Activated gamma-delta T cell treated with anti-CD3 and anti-CD28 coated beads, Interleukin-2, amount 50 U/mL, for 16 hours (primary cell): ENCODE measurements around the gene KANSL1L.
A peak's percentile ranks its signal among the peaks of the same experiment; 100 is the strongest.
"Not testable (repeated sequence)": the region's sequence is repeated elsewhere in the genome, so short reads cannot be mapped to it uniquely, and the experiment has no call there.

ENCODE experiments used
- DNase-seq: peaks from one replicate; pipeline ENCODE4 v3.0.0-alpha.2; 2020; ENCODE audit warnings: low read depth

KANSL1L gene, protein sequence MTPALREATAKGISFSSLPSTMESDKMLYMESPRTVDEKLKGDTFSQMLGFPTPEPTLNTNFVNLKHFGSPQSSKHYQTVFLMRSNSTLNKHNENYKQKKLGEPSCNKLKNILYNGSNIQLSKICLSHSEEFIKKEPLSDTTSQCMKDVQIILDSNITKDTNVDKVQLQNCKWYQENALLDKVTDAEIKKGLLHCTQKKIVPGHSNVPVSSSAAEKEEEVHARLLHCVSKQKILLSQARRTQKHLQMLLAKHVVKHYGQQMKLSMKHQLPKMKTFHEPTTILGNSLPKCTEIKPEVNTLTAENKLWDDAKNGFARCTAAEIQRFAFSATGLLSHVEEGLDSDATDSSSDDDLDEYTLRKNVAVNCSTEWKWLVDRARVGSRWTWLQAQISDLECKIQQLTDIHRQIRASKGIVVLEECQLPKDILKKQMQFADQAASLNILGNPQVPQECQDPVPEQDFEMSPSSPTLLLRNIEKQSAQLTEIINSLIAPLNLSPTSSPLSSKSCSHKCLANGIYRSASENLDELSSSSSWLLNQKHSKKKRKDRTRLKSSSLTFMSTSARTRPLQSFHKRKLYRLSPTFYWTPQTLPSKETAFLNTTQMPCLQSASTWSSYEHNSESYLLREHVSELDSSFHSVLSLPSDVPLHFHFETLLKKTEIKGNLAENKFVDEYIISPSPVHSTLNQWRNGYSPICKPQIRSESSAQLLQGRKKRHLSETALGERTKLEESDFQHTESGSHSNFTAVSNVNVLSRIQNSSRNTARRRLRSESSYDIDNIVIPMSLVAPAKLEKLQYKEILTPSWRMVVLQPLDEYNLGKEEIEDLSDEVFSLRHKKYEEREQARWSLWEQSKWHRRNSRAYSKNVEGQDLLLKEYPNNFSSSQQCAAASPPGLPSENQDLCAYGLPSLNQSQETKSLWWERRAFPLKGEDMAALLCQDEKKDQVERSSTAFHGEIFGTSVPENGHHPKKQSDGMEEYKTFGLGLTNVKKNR

DNA sequence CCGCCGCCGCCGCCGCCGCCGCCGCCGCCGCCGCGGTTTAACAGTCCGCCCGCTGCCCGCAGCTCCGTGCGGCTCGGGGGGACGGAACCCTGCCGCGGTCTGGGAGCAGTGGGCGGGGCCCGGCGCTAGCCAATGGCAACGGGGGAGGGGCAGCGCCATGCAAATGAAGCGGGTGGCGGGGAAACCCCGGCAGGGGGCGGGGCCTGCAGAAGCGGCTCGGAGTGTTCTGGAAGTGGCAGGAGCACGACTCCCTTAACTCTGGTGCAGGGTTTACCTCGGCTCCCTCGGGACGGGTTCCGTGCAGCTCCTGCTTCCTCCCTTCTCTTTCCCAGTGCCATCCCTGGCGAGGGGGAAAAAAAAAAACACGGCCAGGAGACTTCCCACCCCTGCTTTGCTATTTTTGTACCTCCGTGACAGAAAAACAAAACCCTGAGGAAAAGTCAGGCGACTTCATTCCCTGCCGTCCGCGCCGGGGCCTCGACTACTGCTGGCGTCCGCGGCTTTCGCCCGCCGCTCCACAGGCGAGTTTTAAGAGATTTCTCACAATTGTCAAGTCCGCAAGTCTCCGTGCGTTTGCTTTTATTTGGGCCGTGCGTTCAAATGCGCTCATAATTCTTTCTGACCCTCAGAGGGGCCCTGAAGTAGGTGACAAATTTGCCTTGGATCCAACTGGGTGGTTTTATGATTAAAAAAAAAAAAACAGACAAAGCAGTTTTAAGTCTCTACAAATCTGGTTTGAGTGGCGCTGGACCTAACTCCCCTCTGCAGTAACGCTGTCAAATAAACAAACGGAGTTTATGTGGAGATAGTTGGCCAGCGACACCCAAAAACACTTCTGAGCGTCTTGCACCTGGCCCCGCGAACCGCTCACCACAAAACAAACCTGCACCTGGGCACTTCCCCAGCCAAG, at the start of gene KANSL1L:
KANSL1L (minus strand) TSS at position 101 of the 910 bp plus-strand sequence. CDS start 16,827 bp downstream, outside the sequence.
- peak; percentile 94 for DNase-seq

DNA sequence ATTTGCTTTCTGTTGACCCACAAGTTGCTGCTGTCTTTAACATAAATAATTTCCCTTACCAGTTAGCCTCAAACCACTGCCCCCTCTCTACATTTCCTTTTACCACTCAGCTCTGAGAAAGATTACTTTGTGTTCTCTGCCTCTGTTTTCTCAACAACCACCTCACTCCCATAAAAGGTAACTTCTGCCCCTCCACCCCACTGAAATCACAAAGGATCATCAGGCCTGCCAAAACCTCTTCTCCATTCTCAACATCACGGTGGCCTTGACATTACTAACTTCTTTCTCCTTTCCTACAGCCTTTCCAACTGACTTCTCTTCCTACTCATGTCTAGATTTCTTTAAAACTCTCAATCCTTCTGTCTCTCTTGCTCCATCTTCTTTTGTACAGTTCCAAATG, 43.9 kb upstream of the KANSL1L start:
- DNase-seq, result no peak

DNA sequence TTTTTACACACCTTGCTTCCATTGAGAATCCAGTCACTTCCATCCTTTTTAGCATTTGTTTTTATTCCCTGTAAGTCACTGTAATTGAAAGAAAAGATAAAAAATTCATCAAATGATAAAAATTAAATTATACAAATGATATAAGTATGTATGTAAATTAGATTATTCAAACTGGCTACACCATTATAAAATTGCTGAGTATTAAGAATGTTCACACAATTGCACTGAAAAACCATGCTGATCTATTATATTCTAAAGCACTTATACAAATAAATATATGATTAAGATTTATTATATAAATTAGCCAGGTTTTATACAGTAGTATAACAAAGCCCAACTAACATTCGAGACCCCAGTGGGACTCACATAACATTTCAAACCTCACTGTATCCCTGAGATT, 39.0 kb upstream of the KANSL1L start:
- DNase-seq, result no peak

DNA sequence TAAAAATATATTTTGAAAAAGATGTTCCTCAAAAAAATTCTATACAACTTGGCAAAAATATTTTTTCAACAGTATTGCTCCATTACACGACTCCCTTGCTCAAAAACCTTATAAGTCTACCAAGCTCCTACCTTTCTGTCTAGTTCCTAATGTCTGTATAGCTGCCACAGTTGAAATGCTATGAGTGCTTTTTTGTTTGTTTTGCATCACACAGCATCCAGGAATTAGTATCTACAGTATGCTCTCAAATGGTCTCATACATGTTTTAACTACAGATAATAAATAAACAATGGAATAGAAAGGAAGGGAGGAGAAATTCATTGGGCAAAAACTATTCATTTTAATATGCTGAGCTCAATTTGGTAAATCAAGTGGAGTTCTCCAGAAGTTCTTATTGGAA, 36.7 kb upstream of the KANSL1L start:
- DNase-seq, result no peak

DNA sequence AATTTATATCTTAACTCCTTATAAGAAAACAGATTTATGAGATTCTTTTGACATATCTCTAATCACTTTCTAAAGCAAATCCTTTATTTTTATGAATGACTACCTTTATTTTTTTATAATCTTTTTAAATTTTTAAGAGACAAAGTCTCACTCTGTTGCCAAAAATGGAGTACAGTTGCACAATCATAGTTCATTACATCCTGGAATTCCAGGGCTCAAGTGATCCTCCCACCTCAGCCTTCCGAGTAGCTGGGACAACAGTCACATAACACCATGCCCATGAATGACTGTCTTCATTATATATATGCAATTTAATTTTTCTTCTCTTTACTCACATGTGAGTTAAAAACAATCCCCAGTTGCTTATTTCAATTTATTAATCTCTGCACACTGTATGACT, 32.3 kb upstream of the KANSL1L start:
- no peak for DNase-seq

DNA sequence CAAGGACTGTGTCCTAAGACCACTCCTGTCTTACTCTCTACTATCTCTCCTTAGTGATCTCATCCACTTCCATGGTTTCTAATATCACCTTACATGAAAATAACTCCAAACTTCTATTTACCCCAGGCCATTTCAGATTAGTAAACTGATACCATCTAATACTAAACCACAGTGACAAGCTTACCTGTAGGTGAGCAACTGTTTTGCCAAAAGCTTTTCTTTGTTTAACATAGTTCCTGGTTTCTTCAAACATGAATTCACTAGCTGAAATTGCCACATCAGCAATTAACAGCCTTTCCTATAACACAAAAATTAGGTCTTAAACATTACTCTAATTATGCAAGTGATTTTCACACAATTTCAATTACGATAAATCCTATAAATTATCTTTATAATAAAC, 31.9 kb upstream of the KANSL1L start:
- no peak for DNase-seq

DNA sequence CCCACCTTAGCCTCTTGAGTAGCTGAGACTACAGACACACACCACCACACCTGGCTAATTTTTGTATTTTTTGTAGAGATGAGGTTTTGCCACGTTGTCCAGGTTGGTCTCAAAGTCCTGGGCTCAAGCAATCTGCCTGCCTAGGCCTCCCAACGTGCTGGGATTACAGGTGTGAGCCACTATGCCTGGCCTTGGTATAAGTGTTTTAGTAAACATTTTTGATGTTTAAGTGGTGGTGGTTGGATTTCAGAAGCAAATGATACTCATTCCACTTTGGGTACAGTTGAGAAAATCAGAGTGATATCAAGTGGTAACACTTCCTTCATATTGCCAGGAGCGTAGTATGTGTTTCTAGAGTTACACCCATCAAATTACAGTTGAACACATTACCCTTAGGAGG, 28.6 kb upstream of the KANSL1L start:
- no peak for DNase-seq

DNA sequence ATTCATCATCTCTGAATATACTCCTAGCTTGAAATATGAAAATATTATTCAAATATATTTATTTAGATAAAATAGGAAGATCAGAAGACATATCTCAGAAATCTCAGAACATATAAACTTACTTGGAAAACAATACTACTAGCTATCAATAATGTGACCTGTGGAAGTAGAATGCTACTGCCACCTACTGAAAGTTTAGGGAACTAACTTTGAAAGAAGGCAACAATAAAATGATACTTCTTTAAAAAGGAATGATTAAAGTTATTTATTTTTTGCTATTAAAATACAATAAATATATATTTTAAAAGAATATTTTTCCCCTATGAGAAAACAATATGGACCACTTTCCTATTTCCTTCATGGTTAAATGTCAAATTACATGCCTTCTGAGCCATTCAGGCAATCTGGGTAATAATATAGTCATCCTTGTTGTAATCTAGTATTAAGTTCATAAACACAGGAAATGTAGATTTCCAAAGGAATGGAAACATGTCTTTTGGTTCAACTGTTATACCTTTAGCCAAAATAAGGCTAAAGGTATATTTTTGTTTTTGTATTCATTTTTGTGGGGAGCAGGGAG, 28.1 kb upstream of the KANSL1L start:
- DNase-seq, result no peak

DNA sequence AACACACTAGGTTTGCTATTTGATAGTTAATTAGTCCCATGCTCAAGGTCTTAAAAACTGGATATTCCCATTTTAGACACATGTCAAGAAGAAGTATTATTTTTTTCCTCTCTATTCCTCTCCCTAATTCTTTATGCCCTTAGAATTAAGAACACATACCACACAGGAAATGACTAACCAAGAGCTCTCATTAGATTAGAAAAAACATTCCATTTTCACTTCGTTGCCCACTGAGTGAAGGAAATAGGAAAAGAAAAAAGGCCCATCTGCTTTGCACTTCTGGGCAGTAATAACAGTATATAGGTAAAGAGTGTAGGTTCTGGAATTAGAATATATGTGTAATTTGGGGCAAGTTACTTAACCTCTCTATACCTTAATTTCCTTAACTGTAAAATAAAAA, 27.1 kb upstream of the KANSL1L start:
- DNase-seq, result no peak

DNA sequence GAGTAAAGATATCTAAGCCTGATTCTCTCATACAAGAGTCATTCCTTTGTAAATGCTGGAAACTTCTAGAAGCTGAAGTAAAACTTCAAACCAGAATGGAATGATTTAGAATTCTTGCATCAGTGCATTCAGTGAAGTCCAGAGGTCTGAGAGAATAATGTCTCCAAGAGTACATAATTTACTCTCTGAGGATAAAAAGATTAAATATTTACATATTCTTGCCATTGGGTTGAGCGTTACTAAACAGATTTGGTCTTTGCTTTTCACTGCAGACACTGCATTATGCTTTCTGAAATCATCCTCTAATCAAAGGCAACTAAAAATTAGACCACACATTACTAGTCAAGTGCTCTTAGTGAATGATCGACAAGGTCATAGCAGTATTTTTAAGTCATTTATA, 26.5 kb upstream of the KANSL1L start:
- no peak for DNase-seq

DNA sequence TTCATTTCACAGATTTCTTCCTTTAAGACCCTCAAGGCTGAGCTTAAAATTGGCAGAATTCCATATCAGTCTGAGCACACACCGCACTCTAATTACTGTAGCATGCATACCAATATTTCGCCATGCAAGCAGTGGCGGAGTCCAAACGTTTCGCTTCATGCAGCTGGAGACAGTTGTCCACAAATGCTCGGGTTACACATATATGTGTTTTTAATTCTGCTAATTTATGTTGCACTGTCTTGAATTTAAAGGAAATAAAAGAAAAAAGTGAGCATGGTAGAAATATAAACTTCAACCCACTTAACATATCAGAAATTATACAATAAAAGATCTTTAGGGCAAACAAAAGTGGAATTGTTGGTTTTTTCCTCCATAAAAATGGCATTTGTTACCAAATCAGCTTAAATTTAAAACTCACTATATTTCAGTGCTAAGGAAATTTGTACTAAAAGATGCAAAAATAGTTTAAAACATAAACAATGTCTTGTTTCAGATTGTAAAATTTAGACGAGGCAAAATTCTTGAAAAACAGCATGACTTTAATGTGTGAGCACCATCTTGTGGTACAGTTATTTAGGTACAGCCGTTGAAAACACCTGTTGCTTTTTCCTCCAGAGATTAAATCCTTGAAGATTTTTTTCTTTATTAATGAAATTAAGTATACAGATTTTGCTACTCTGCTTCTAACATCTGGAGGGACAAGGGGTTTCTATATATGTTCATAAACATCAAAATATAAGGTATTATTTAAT, 24.1 kb upstream of the KANSL1L start:
- DNase-seq, result no peak

DNA sequence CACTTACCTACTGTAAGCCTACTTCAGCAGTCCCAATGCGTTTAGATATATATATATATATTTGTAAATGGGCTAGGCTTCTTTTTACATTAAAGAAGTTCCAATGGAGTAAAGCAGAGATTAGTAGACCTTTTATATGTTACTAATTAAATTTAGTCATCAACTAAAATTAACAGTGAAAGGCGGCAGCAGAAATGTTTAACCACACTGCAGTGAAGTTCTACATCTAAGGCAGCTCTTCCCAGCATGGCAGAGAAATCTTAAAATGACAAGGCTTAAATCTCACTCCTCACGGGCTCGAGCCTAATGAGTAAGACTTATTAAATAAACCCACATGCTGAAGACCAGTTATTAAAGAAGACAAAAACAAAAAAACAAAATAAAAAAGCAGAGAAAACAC, 19.1 kb upstream of the KANSL1L start:
- DNase-seq, result no peak

DNA sequence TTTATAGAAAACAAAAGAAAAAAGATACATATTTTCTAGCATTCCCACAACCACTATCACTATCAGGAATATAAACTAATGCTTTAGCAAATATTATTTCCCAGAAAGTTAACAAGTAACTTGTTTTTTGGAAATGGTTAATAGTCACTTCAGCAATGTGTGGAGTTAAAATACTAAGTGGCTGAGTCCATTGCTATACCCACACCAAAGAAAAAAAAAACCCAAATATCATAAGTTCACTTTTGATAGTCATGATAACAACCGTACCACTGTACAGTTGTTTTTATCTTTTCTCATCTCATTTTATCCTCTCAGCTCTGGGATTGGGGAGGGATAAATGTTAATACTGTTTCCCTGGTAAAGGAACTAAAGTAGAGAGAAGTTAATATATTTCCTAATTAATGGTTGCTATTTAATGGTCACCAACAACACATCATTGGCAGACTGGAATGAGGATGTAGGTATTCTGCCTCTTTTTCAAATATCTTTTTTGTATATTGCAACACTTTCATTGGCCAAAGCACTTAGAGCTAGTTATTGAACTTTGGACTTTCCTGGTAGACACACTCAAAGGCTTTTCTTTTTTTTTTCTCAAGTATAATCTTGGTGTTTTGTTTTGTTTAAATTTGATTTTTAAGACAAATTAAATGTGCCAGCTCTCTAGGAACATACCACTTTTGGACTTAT, 18.4 kb upstream of the KANSL1L start:
- DNase-seq, result no peak

DNA sequence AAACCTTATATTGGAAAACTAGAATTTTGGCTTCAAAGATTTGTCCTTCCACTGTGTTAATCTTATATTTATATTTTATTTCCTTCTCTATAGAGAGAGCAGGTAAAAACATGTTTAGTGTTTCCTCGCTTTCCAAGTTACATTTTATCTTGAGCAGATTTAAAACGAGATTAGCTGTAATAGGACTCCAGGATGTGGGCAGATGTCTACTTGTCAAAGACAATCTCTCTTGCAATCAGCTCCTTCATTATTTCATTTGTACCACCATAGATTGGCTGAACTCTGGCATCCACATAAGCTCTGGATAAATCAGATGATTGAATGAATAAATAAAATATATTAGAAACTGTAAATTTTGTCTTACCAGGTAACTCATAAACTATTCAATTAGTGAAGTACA, 17.5 kb upstream of the KANSL1L start:
- DNase-seq, result no peak

DNA sequence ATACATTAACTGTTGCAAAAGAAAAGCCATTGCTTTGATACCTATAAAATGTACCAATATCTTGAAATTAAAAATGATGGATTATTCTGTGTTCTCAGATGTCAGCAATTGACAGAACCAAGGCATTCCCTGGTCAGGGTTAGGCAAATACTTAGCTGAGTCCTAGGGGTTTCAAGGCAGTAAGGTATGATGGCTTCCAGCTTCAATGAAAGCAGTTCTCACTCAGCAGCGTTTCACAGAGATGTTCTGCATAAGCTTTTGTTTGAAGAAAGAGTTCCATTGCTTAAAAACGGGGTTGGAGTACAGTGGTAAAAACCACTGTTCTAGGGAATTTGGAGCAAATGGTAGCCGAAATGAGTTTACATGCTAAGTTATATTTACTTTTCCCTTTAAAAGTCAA, 17.0 kb upstream of the KANSL1L start:
- DNase-seq, result no peak

DNA sequence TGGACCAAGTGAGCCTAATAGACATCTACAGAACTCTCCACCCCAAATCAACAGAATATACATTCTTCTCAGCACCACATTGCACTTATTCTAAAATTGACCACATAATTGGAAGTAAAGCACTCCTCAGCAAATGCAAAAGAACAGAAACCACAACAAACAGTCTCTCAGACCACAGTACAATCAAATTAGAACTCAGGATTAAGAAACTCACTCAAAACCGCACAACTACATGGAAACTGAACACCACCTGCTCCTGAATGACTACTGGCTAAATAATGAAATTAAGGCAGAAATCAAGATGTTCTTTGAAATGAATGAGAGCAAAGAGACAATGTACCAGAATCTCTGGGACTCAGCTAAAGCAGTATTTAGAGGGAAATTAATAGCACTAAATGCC, 12.7 kb upstream of the KANSL1L start:
- not testable (repeated sequence) for DNase-seq

DNA sequence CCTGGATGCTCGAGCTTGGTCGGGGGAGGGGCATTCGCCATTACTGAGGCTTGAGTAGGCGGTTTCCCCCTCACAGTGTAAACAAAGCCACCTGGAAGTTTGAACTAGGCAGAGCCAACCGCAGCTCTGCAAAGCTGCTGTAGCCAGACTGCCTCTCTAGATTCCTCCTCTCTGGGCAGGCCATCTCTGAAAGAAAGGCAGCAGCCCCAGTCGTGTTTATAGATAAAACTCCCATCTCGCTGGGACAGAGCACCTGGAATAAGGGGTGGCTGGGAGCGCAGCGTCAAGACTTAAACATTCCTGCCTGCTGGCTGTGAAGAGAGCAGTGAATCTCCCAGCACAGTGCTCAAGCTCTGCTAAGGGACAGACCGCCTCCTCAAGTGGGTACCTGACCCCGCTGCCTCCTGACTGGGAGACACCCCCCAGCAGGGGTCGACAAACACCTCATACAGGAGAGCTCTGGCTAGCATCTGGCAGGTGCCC, 10.4 kb upstream of the KANSL1L start:
- not testable (repeated sequence) for DNase-seq

DNA sequence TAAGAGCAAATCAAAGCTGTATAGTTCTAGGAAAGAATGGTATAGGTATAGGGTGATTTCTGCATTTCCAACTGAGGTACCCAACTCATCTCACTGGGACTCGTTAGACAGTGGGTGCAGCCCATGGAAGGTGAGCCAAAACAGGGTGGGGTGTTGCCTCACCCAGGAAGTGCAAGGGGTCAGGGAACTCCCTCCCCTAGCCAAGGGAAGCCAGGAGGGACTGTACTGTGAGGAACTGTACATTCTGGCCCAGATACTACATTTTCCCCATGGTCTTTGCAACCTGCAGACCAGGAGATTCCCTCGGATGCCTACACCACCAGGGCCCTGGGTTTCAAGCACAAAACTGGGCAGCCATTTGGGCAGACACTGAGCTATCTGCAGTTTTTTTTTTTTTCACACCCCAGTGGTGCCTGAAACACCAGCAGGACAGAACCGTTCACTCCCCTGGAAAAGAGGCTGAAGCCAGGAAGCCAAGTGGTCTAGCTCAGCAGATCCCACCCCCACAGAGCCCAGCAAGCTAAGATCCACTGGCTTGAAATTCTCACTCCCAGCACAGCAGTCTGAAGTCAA, 9.9 kb upstream of the KANSL1L start:
- DNase-seq, result not testable (repeated sequence)

DNA sequence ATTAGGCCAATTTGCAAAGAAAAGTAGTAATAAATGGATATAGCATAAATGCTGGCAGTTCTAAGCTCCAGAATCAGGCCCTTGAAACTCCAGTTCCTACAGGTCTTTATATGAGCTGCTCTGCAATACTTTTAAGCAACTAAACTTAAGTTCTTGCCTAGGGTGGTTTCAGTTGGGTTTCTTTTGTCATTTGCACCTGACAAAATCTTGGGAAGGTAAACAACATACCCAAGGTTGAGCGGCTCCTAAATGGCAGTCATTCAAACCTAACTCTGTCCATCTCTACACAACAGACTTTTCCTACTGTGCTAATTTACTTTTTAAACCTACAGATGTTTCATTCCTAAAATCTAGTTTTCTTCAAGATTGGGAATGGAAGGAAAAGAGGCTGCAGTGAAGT, 9.3 kb upstream of the KANSL1L start:
- DNase-seq, result no peak
